Measurements from ENCODE around the gene TAGAP.

Gene TAGAP

GRCh38 chr6:159071843-159072769 lies 27.3 kb upstream of the TAGAP start:
- no peak for DNase-seq (ENCODE audit: low read depth)

GRCh38 chr6:159068904-159069578 lies 24.2 kb upstream of the TAGAP start:
- no peak for DNase-seq (ENCODE audit: low read depth)

GRCh38 chr6:159067334-159067733 lies 22.5 kb upstream of the TAGAP start:
- DNase-seq (ENCODE audit: low read depth): no peak

GRCh38 chr6:159066483-159066882 lies 21.7 kb upstream of the TAGAP start:
- DNase-seq (ENCODE audit: low read depth): no peak

GRCh38 chr6:159065759-159066329 lies 21.1 kb upstream of the TAGAP start:
- no peak for DNase-seq (ENCODE audit: low read depth)

GRCh38 chr6:159065091-159065490 lies 20.3 kb upstream of the TAGAP start:
- DNase-seq (ENCODE audit: low read depth): no peak

- DNase-seq (ENCODE audit: low read depth): no peak
These were observed 19.7 kb upstream of the TAGAP start for GRCh38 chr6:159064477-159064876.

- no peak for DNase-seq (ENCODE audit: low read depth)
These were observed 18.8 kb upstream of the TAGAP start for GRCh38 chr6:159063549-159063948.

- DNase-seq (ENCODE audit: low read depth): no peak
These were observed 18.2 kb upstream of the TAGAP start for GRCh38 chr6:159062976-159063375.

- DNase-seq (ENCODE audit: low read depth): no peak
These were observed 17.8 kb upstream of the TAGAP start for GRCh38 chr6:159062564-159062945.

- DNase-seq (ENCODE audit: low read depth): no peak
These were observed 17.2 kb upstream of the TAGAP start for GRCh38 chr6:159061805-159062563.

GRCh38 chr6:159061146-159061545 lies 16.4 kb upstream of the TAGAP start:
- DNase-seq (ENCODE audit: low read depth): no peak

GRCh38 chr6:159059885-159060506 lies 15.2 kb upstream of the TAGAP start:
- DNase-seq (ENCODE audit: low read depth): no peak

- no peak for DNase-seq (ENCODE audit: low read depth)
These were observed 14.3 kb upstream of the TAGAP start for GRCh38 chr6:159059141-159059540.

- no peak for DNase-seq (ENCODE audit: low read depth)
These were observed 12.1 kb upstream of the TAGAP start for GRCh38 chr6:159056899-159057298.

- DNase-seq (ENCODE audit: low read depth): no peak
These were observed 11.6 kb upstream of the TAGAP start for GRCh38 chr6:159056432-159056831.

- DNase-seq (ENCODE audit: low read depth): no peak
These were observed 11.2 kb upstream of the TAGAP start for GRCh38 chr6:159056003-159056402.

GRCh38 chr6:159053781-159054398 lies 9.1 kb upstream of the TAGAP start:
- DNase-seq (ENCODE audit: low read depth): no peak

- no peak for DNase-seq (ENCODE audit: low read depth)
These were observed 7.9 kb upstream of the TAGAP start for GRCh38 chr6:159052720-159053119.

- no peak for DNase-seq (ENCODE audit: low read depth)
These were observed 3.3 kb upstream of the TAGAP start for GRCh38 chr6:159047891-159048685.

- no peak for DNase-seq (ENCODE audit: low read depth)
These were observed 1.0 kb upstream of the TAGAP start for GRCh38 chr6:159045801-159046200.

All from fibroblast of gingiva (primary cell).